GM18870 (cell line): Measurements from ENCODE around the gene RNF220.

Experiments
- ATAC-seq: cut with Tn5 transposase; IDR thresholded peaks from one replicate; pipeline ENCODE4 v1.9.1; 2021; ENCODE audit warnings: moderate library complexity; ENCODE audit not compliant: unreplicated experiment

RNF220 gene

GRCh38 chr1:44425341-44426082 lies 20.5 kb downstream of the RNF220 start:
- ATAC-seq = no peak

- no peak for ATAC-seq
Measured at GRCh38 chr1:44431861-44432260, 26.8 kb downstream of the RNF220 start.

GRCh38 chr1:44433209-44433608 lies 28.2 kb downstream of the RNF220 start:
- ATAC-seq = no peak

GRCh38 chr1:44436401-44437106 lies 31.5 kb downstream of the RNF220 start:
- no peak for ATAC-seq

GRCh38 chr1:44437107-44437716 lies 32.2 kb downstream of the RNF220 start:
- ATAC-seq = no peak

- ATAC-seq = no peak
Measured at GRCh38 chr1:44442791-44443190, 37.7 kb downstream of the RNF220 start.

GRCh38 chr1:44447051-44447810 lies 42.2 kb downstream of the RNF220 start:
- no peak for ATAC-seq

GRCh38 chr1:44453798-44454349 lies 48.8 kb downstream of the RNF220 start:
- ATAC-seq = no peak

GRCh38 chr1:44454704-44455103 lies 49.6 kb downstream of the RNF220 start:
- no peak for ATAC-seq

GRCh38 chr1:44460107-44460882 lies 55.2 kb downstream of the RNF220 start:
- ATAC-seq = no peak

GRCh38 chr1:44464361-44464760 lies 59.3 kb downstream of the RNF220 start:
- ATAC-seq = no peak

- ATAC-seq = no peak
Measured at GRCh38 chr1:44467566-44467965, 62.5 kb downstream of the RNF220 start.

- no peak for ATAC-seq
Measured at GRCh38 chr1:44471911-44472453, 66.9 kb downstream of the RNF220 start.

- no peak for ATAC-seq
Measured at GRCh38 chr1:44472620-44473525, 67.8 kb downstream of the RNF220 start.

GRCh38 chr1:44476891-44477290 lies 71.8 kb downstream of the RNF220 start:
- no peak for ATAC-seq

GRCh38 chr1:44481701-44482100 lies 76.6 kb downstream of the RNF220 start:
- no peak for ATAC-seq

- no peak for ATAC-seq
Measured at GRCh38 chr1:44483089-44483874, 78.2 kb downstream of the RNF220 start.

- ATAC-seq = no peak
Measured at GRCh38 chr1:44484155-44484688, 79.2 kb downstream of the RNF220 start.
